ENCODE results near the gene AKR1C3. TPM values are rescaled to one million over a fixed set of nuclear protein-coding genes. Genes with fewer than 3 reads are reported as not detected.
"Not testable (repeated sequence)": the region's sequence is repeated elsewhere in the genome, so short reads cannot be mapped to it uniquely, and the experiment has no call there.

Gene AKR1C3
- total and polyA plus RNA-seq, 2 experiments from 2014 or later, result 53.5 to 54.6 TPM

DNA sequence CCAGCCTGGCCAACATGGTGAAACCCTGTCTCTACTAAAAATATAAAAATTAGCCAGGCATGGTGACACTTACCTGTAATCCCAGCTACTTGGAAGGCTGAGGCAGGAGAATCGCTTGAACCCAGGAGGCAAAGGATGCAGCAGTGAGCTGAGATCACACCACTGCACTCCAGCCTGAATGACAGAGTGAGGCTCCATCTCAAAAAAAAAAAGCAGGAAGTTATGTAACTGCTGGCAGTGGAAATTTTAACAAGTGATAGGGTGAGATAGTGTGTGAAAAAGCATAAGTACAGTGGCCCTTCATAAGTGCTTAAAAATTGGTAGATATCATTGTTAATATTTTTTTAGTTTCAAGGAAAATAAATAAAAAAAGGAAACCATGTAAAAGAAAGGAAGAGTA lies 12.3 kb downstream of the AKR1C3 start:
- H3K27ac ChIP-seq, result no peak overlapping the region
- no peaks in the 10 kb centered on the region for H3K9me2 ChIP-seq (replicated peaks; ENCODE audit: insufficient read depth)
- H3K9me3 ChIP-seq (ENCODE audit: low read depth), result no peaks in the 10 kb centered on the region
- DNase-seq (ENCODE audit: low spot score), result no peak
- H3K4me3 ChIP-seq, result no peak overlapping the region
- H3K4me1 ChIP-seq (ENCODE audit: insufficient read depth), result no peaks in the 10 kb centered on the region
- no peak overlapping the region for H3K4me2 ChIP-seq
- H4K20me1 ChIP-seq (ENCODE audit: insufficient read depth, poor library complexity, severe bottlenecking), result no peaks in the 10 kb centered on the region
- WGBS (ENCODE audit: low lambda C conversion rate, missing lambda C conversion rate), result 100% methylated on average over 1 of the region's 1 CpG
- H3K27me3 ChIP-seq, result no peaks in the 10 kb centered on the region
- no peak overlapping the region for H2AFZ ChIP-seq
- H3K79me2 ChIP-seq, result no peaks in the 10 kb centered on the region
- no peaks in the 10 kb centered on the region for H3K36me3 ChIP-seq (replicated peaks; ENCODE audit: insufficient read depth, low read depth)
- TF ChIP-seq EZH2 (IDR thresholded peaks at IDR 0.05; ENCODE audit: borderline replicate concordance) (no peak), EZH2phosphoT487 (IDR thresholded peaks at IDR 0.05; ENCODE audit: low read depth, severe bottlenecking, unreplicated experiment) (no peak)
- TF ChIP-seq, protein P1, sequence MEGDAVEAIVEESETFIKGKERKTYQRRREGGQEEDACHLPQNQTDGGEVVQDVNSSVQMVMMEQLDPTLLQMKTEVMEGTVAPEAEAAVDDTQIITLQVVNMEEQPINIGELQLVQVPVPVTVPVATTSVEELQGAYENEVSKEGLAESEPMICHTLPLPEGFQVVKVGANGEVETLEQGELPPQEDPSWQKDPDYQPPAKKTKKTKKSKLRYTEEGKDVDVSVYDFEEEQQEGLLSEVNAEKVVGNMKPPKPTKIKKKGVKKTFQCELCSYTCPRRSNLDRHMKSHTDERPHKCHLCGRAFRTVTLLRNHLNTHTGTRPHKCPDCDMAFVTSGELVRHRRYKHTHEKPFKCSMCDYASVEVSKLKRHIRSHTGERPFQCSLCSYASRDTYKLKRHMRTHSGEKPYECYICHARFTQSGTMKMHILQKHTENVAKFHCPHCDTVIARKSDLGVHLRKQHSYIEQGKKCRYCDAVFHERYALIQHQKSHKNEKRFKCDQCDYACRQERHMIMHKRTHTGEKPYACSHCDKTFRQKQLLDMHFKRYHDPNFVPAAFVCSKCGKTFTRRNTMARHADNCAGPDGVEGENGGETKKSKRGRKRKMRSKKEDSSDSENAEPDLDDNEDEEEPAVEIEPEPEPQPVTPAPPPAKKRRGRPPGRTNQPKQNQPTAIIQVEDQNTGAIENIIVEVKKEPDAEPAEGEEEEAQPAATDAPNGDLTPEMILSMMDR (IDR thresholded peaks at IDR 0.05; ENCODE audit: poor library complexity), result no peak

DNA sequence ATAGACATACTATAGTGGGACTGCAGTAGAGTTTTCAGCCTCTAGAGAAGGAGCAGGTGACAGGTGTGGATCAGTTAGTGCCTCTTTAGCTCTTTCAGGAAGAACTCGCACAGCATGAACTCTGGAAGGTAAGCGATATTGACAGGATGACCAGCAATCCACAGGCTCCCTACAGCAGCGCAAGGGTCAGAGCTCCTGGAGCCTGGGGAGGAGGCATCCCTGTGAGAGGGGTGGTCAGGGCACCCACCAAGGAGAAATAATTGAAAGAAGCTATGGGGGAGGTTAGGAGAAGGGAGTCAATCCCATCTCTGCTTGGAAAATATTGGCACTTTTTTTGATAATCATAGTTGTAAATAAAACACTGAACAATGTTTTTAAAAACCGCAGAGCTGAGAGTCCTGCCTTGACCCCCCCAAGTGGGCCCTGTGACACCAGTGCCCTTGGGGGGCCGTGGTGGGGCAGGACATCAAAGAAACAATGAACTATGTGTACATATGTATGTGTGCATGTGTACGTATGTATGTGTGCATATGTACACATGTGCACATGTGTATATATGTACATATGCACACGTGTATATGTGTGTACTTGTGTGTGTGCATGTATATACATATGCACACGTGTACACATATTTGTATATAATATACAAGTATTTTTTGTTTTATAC lies 13.8 kb downstream of the AKR1C3 start:
- H2AFZ ChIP-seq, result no peak overlapping the region
- H3K79me2 ChIP-seq, result no peaks in the 10 kb centered on the region
- H3K36me3 ChIP-seq (replicated peaks; ENCODE audit: insufficient read depth, low read depth), result no peaks in the 10 kb centered on the region
- no peak for DNase-seq (ENCODE audit: low spot score)
- WGBS (ENCODE audit: low lambda C conversion rate, missing lambda C conversion rate), result 60% methylated on average over 8 of the region's 8 CpGs
- no peaks in the 10 kb centered on the region for H4K20me1 ChIP-seq (ENCODE audit: insufficient read depth, poor library complexity, severe bottlenecking)
- H3K4me1 ChIP-seq (ENCODE audit: insufficient read depth), result no peaks in the 10 kb centered on the region
- H3K4me2 ChIP-seq, result no peak overlapping the region
- no peak overlapping the region for H3K4me3 ChIP-seq
- H3K9me3 ChIP-seq (ENCODE audit: low read depth), result no peaks in the 10 kb centered on the region
- H3K27ac ChIP-seq, result no peak overlapping the region
- H3K9me2 ChIP-seq (replicated peaks; ENCODE audit: insufficient read depth), result no peaks in the 10 kb centered on the region
- TF ChIP-seq EZH2 (IDR thresholded peaks at IDR 0.05; ENCODE audit: borderline replicate concordance) (no peak), EZH2phosphoT487 (IDR thresholded peaks at IDR 0.05; ENCODE audit: low read depth, severe bottlenecking, unreplicated experiment) (no peak)
- TF ChIP-seq, protein P1 (IDR thresholded peaks at IDR 0.05; ENCODE audit: poor library complexity), result no peak
- H3K27me3 ChIP-seq, result no peaks in the 10 kb centered on the region

DNA sequence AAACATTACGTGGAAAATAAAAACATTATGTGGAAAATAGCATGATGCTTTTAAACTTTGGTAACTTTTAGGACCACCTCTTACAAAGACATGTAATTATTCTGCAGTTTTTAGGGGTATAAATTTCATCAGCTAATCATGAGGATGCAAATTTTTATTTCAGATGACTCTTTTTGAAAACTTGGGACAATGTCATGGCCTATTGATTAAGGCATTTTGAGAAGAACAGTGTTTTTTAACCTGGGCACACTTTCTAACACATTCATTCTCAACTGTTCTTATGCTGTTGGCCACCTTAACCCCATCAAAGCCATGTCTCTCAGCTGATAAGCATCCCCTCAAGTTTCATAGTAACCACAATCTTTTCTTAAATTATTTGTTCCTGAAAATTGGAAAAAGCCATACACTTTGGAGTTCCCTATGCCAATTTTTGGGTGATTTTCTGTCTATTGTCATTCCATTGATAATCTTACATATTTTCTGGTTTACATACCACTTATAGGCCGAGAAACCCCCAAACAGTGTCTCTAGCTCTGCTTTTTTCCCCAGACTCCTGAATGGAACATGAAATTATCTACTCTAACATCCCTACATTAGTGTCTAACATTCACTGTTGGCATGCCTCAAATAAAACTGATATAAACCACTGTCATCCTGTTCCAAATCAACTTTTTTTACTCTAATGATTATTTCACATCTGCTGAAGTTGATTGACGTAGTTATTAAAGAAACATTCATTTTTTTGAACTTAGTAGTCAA lies 14.6 kb downstream of the AKR1C3 start:
- H4K20me1 ChIP-seq (ENCODE audit: insufficient read depth, poor library complexity, severe bottlenecking), result no peaks in the 10 kb centered on the region
- no peaks in the 10 kb centered on the region for H3K79me2 ChIP-seq
- TF ChIP-seq EZH2phosphoT487 (IDR thresholded peaks at IDR 0.05; ENCODE audit: low read depth, severe bottlenecking, unreplicated experiment) (no peak), EZH2 (IDR thresholded peaks at IDR 0.05; ENCODE audit: borderline replicate concordance) (no peak)
- TF ChIP-seq, protein P1 (IDR thresholded peaks at IDR 0.05; ENCODE audit: poor library complexity), result no peak
- no peaks in the 10 kb centered on the region for H3K4me1 ChIP-seq (ENCODE audit: insufficient read depth)
- H3K4me2 ChIP-seq, result no peak overlapping the region
- H2AFZ ChIP-seq, result no peak overlapping the region
- H3K9me3 ChIP-seq (ENCODE audit: low read depth), result no peaks in the 10 kb centered on the region
- H3K27ac ChIP-seq, result no peak overlapping the region
- H3K4me3 ChIP-seq, result no peak overlapping the region
- WGBS (ENCODE audit: low lambda C conversion rate, missing lambda C conversion rate), result 33% methylated on average over 3 of the region's 3 CpGs
- no peaks in the 10 kb centered on the region for H3K27me3 ChIP-seq
- no peak for DNase-seq (ENCODE audit: low spot score)
- H3K9me2 ChIP-seq (replicated peaks; ENCODE audit: insufficient read depth), result no peaks in the 10 kb centered on the region
- H3K36me3 ChIP-seq (replicated peaks; ENCODE audit: insufficient read depth, low read depth), result no peaks in the 10 kb centered on the region

DNA sequence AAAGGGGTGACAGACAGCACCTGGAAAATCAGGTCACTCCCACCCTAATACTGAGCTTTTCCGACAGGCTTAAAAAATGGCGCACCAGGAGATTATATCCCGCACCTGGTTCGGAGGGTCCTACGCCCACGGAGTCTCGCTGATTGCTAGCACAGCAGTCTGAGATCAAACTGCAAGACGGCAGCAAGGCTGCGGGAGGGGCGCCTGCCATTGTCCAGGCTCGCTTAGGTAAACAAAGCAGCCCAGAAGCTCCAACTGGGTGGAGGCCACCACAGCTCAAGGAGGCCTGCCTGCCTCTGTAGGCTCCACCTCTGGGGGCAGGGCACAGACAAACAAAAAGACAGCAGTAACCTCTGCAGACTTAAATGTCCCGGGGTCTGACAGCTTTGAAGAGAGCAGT lies 15.6 kb downstream of the AKR1C3 start:
- H3K9me2 ChIP-seq (replicated peaks; ENCODE audit: insufficient read depth); H4K20me1 ChIP-seq (ENCODE audit: insufficient read depth, poor library complexity, severe bottlenecking); H3K4me1 ChIP-seq (ENCODE audit: insufficient read depth); H3K36me3 ChIP-seq (replicated peaks; ENCODE audit: insufficient read depth, low read depth); H3K79me2 ChIP-seq; H3K4me3 ChIP-seq; H3K4me2 ChIP-seq; H3K27me3 ChIP-seq; DNase-seq (ENCODE audit: low spot score); H3K9me3 ChIP-seq (ENCODE audit: low read depth); H3K27ac ChIP-seq; H2AFZ ChIP-seq: not testable (repeated sequence)
- WGBS (ENCODE audit: low lambda C conversion rate, missing lambda C conversion rate), result 93% methylated on average over 8 of the region's 12 CpGs

Measured in hepatocyte (in vitro differentiated cells).